Measurements from ENCODE around the gene SNX22. TPM values are rescaled to one million over a fixed set of nuclear protein-coding genes. Genes with fewer than 3 reads are reported as not detected.

The SNX22 gene
- total and polyA plus RNA-seq, 2 experiments from 2014 or later: 7.5 to 7.7 TPM

GRCh38 chr15:64157599-64158125 is 6.1 kb downstream of the SNX22 start:
- peaks cover 3% of the 10 kb centered on the region for H3K27me3 ChIP-seq
- H3K9me2 ChIP-seq (replicated peaks; ENCODE audit: insufficient read depth): no peaks in the 10 kb centered on the region
- H3K4me2 ChIP-seq: no peak overlapping the region
- H3K79me2 ChIP-seq: peaks cover 32% of the 10 kb centered on the region
- H4K20me1 ChIP-seq (ENCODE audit: insufficient read depth, poor library complexity, severe bottlenecking): peaks cover 49% of the 10 kb centered on the region
- peaks cover 21% of the 10 kb centered on the region for H3K4me1 ChIP-seq (ENCODE audit: insufficient read depth)
- no peaks in the 10 kb centered on the region for H3K36me3 ChIP-seq (replicated peaks; ENCODE audit: insufficient read depth, low read depth)
- DNase-seq (ENCODE audit: low spot score): no peak
- no peak overlapping the region for H3K27ac ChIP-seq
- TF ChIP-seq CTCF (IDR thresholded peaks at IDR 0.05; ENCODE audit: poor library complexity) (no peak), EZH2 (IDR thresholded peaks at IDR 0.05; ENCODE audit: borderline replicate concordance) (no peak), EZH2phosphoT487 (IDR thresholded peaks at IDR 0.05; ENCODE audit: low read depth, severe bottlenecking, unreplicated experiment) (no peak)
- no peak overlapping the region for H3K4me3 ChIP-seq
- no peaks in the 10 kb centered on the region for H3K9me3 ChIP-seq (ENCODE audit: low read depth)
- 94% methylated on average over 1 of the region's 1 CpG for WGBS (ENCODE audit: low lambda C conversion rate, missing lambda C conversion rate)
- H2AFZ ChIP-seq: no peak overlapping the region

GRCh38 chr15:64158363-64159134 is 7.0 kb downstream of the SNX22 start:
- H3K4me1 ChIP-seq (ENCODE audit: insufficient read depth): peaks cover 17% of the 10 kb centered on the region
- no peak overlapping the region for H3K4me2 ChIP-seq
- H3K36me3 ChIP-seq (replicated peaks; ENCODE audit: insufficient read depth, low read depth): no peaks in the 10 kb centered on the region

DNA sequence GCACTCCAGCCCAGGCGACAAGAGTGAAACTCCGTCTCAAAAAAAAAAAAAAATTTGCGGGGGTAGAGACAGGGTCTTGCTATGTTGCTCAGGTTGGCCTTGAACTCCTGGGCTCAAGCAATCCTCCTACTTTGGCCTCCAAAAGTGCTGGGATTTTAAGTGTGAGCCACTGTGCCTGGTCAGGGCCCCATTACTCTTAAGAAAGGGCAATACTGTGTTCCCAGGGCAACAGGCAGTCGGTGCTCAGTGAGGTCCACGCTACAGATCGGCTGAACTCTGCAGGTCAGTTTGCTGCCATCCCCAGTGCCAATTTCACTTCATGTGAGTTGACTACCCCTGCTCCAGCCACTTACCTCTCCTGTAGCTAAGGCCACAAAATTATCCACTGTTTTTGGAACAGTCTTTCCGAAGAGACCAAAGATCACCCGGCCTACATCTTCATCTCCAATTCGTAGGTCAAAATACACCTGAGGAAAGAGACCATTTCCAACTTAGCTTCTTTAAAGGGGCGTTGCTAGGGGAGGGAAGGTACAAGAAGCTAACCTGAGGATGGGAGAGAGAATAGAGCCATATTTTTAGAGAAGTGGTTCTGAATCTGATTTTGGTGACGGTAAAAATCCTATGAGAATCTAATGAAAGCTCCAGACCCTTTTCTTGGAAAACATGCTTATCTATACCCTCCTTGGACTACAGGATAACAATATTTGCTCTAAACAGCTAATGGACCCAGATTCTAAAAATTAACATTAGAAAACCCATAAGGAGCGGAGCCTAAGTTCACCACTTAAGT is 10.4 kb downstream of the SNX22 start:
- H3K9me3 ChIP-seq (ENCODE audit: low read depth): no peaks in the 10 kb centered on the region
- peak overlapping the region; percentile 96 for H3K4me3 ChIP-seq
- peaks cover 32% of the 10 kb centered on the region for H3K79me2 ChIP-seq
- peak overlapping the region; percentile 95 for H3K4me2 ChIP-seq
- WGBS (ENCODE audit: low lambda C conversion rate, missing lambda C conversion rate): 60% methylated on average over 12 of the region's 12 CpGs
- peaks cover 44% of the 10 kb centered on the region for H4K20me1 ChIP-seq (ENCODE audit: insufficient read depth, poor library complexity, severe bottlenecking)
- peak overlapping the region; percentile 62 for H2AFZ ChIP-seq
- DNase-seq (ENCODE audit: low spot score): no peak
- H3K36me3 ChIP-seq (replicated peaks; ENCODE audit: insufficient read depth, low read depth): no peaks in the 10 kb centered on the region
- TF ChIP-seq CTCF (IDR thresholded peaks at IDR 0.05; ENCODE audit: poor library complexity): no peak
- no peak for TF ChIP-seq EZH2 (IDR thresholded peaks at IDR 0.05; ENCODE audit: borderline replicate concordance)
- TF ChIP-seq EZH2phosphoT487 (IDR thresholded peaks at IDR 0.05; ENCODE audit: low read depth, severe bottlenecking, unreplicated experiment): no peak
- peaks cover 22% of the 10 kb centered on the region for H3K4me1 ChIP-seq (ENCODE audit: insufficient read depth)
- no peaks in the 10 kb centered on the region for H3K9me2 ChIP-seq (replicated peaks; ENCODE audit: insufficient read depth)
- peak overlapping the region; percentile 93 for H3K27ac ChIP-seq
- no peaks in the 10 kb centered on the region for H3K27me3 ChIP-seq

More at GRCh38 chr15:64158363-64159134, 7.0 kb downstream of the SNX22 start:
- no peak for DNase-seq (ENCODE audit: low spot score)
- H3K9me2 ChIP-seq (replicated peaks; ENCODE audit: insufficient read depth): no peaks in the 10 kb centered on the region
- H3K79me2 ChIP-seq: peaks cover 32% of the 10 kb centered on the region
- H3K27ac ChIP-seq: no peak overlapping the region
- H3K4me3 ChIP-seq: no peak overlapping the region
- H3K9me3 ChIP-seq (ENCODE audit: low read depth): no peaks in the 10 kb centered on the region
- TF ChIP-seq CTCF (IDR thresholded peaks at IDR 0.05; ENCODE audit: poor library complexity): no peak
- no peak for TF ChIP-seq EZH2 (IDR thresholded peaks at IDR 0.05; ENCODE audit: borderline replicate concordance)
- TF ChIP-seq EZH2phosphoT487 (IDR thresholded peaks at IDR 0.05; ENCODE audit: low read depth, severe bottlenecking, unreplicated experiment): no peak
- H3K27me3 ChIP-seq: no peaks in the 10 kb centered on the region
- peaks cover 49% of the 10 kb centered on the region for H4K20me1 ChIP-seq (ENCODE audit: insufficient read depth, poor library complexity, severe bottlenecking)
- WGBS (ENCODE audit: low lambda C conversion rate, missing lambda C conversion rate): 92% methylated on average over 11 of the region's 11 CpGs
- H2AFZ ChIP-seq: no peak overlapping the region
